A673 (cell line): Measurements from ENCODE around the gene SIRT6. TPM values are rescaled to one million over a fixed set of nuclear protein-coding genes. Genes with fewer than 3 reads are reported as not detected.

Experiments
- BruUV-seq: library from RNA; stranded (reverse); fragments of 400-500 nt; replicated peaks from 2 replicates; lab custom pipeline; 2021; lab: Mats Ljungman, UMichigan
- CTCF ChIA-PET: fragments of 300-600 bp; sonication (Branson Sonifier 250); formaldehyde crosslinking; loops from one replicate; lab custom pipeline; 2022; ENCODE audit warnings: antibody characterized with exemption; lab: Charles Lee
- POLR2A ChIA-PET: fragments of 300-600 bp; sonication (Branson Sonifier 250); formaldehyde crosslinking; loops from one replicate; lab custom pipeline; 2022; ENCODE audit warnings: antibody characterized with exemption; ENCODE audit not compliant: low non-redundant PET; lab: Charles Lee
- DNase-seq: peaks from one replicate; pipeline ENCODE4 v3.0.0-alpha.2; 2015; ENCODE audit warnings: low spot score
- H3K27ac ChIP-seq: fragments of 200-600 bp; sonication (generic); 2 replicates; pipeline ENCODE4 v1.5.1; 2016; ENCODE audit warnings: mixed run types, low read depth, mild to moderate bottlenecking, mixed read lengths, antibody characterized with exemption, low read length; ENCODE audit not compliant: poor library complexity, severe bottlenecking
- H3K27me3 ChIP-seq: fragments of 200-600 bp; sonication (generic); replicated peaks from 2 replicates; pipeline ENCODE4 v1.6.1; 2017; ENCODE audit warnings: mixed run types, low read depth, mild to moderate bottlenecking, mixed read lengths, antibody characterized with exemption, low read length; ENCODE audit not compliant: insufficient read depth, poor library complexity
- H3K36me3 ChIP-seq: fragments of 200-600 bp; sonication (generic); 2 replicates; pipeline ENCODE4 v1.6.1; 2016; ENCODE audit warnings: mixed run types, mild to moderate bottlenecking, mixed read lengths, antibody characterized with exemption, low read length; ENCODE audit not compliant: insufficient read depth, poor library complexity, severe bottlenecking
- H3K4me1 ChIP-seq: fragments of 200-600 bp; sonication (generic); 2 replicates; pipeline ENCODE4 v1.6.1; 2017; ENCODE audit warnings: mixed run types, mild to moderate bottlenecking, mixed read lengths, antibody characterized with exemption, low read length; ENCODE audit not compliant: insufficient read depth, poor library complexity, severe bottlenecking
- H3K4me3 ChIP-seq: fragments of 200-600 bp; sonication (generic); 2 replicates; pipeline ENCODE4 v1.5.1; 2016; ENCODE audit warnings: low read depth, mixed run types, mild to moderate bottlenecking, mixed read lengths, low read length; ENCODE audit not compliant: poor library complexity, severe bottlenecking
- H3K9me3 ChIP-seq: fragments of 200-600 bp; sonication (generic); 2 replicates; pipeline ENCODE4 v1.6.1; 2016; ENCODE audit warnings: mixed run types, low read depth, mild to moderate bottlenecking, mixed read lengths, antibody characterized with exemption, low read length; ENCODE audit not compliant: poor library complexity, severe bottlenecking
- CTCF ChIP-seq: fragments of 300-800, 200-600 bp; sonication (generic); conservative IDR thresholded peaks from 2 replicates; pipeline ENCODE4 v1.5.1; 2017; ENCODE audit warnings: low read depth, mild to moderate bottlenecking, antibody characterized with exemption, low read length, moderate library complexity, mixed read lengths
- EZH2 ChIP-seq: fragments of 200-600 bp; sonication (generic); IDR thresholded peaks from 2 replicates; pipeline ENCODE4 v1.6.1; 2017; ENCODE audit warnings: borderline replicate concordance, low read depth, mild to moderate bottlenecking, mixed read lengths, antibody characterized with exemption, low read length; ENCODE audit not compliant: poor library complexity, severe bottlenecking
- intact Hi-C: fragments of 100-400 bp; cut with micrococcal nuclease; formaldehyde crosslinking; loops from one replicate; pipeline ENCODE4 v1.10.0; 2022; ENCODE audit not compliant: unreplicated experiment
- total RNA-seq: library from RNA; stranded (reverse); gene quantifications from 2 replicates; pipeline ENCODE4 v1.2.3, GENCODE V29; 2021

Gene SIRT6
- total RNA-seq, 1 experiment from 2014 or later = 36.3 TPM

DNA sequence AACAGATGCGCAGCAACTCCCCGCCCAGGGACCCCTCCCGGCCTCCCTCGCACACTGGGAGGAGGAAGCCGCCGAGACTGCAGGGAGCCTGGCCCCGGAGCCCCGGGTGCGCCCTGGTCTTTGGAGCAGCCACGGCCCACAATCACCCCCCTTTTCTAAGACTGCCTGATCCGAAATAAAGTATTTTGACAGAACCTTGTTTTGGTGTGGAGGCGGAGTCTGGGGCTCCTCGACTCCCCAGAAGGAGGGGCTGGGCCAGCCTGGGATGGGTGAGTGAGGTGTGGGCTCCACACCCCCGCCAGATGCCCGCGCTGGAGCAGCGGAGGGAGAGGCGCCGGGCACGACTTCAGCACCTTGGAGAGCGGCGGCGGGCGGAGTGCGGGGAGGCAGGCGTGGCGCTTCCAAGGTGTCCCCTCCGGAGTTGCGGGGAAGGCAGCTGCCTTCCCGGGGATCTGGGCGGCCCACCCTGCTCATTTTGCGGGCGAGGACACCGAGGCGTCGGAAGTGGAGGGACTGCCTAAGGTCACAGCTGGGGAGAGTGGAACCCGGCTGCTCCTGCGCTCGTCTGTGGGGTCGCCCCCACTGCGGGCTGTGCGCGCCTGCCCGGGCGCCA is 9.4 kb downstream of the SIRT6 start:
- H3K36me3 ChIP-seq = no peaks in the 10 kb centered on the region
- peaks cover 8% of the 10 kb centered on the region for H3K27me3 ChIP-seq
- H3K27ac ChIP-seq = no peak overlapping the region
- TF ChIP-seq EZH2 (no peak), CTCF (no peak)
- peak; percentile 67 for DNase-seq
- intact Hi-C loops = no loop called here
- H3K4me1 ChIP-seq = no peaks in the 10 kb centered on the region
- ChIA-PET CTCF (no interaction called here), POLR2A (interaction anchor here (0.6 kb wide), 1 partner anchor 609 kb away, joined by 3 read pairs; no protein-coding TSS in a partner anchor)
- no peak overlapping the region for H3K4me3 ChIP-seq
- no peaks in the 10 kb centered on the region for H3K9me3 ChIP-seq
- no TSS peak for BruUV-seq

DNA sequence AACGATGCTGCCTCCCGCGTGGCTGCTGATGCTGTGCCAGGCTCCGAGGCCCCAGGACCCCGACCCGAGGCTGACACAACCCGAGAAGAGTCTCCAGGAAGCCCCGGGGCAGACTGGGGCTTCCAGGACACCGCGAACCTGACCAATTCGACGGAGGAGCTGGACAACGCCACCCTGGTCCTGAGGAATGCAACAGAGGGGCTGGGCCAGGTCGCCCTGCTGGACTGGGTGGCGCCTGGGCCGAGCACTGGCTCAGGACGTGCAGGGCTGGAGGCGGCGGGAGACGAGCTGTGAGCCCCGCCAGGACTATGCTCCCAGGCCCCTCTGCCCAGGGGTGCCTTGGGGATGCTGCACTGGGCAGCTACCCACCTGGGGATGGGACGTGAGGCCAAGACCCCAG is 10.7 kb downstream of the SIRT6 start:
- POLR2A ChIA-PET = interaction anchor here (0.6 kb wide), 1 partner anchor 482 kb away, joined by 3 read pairs; no protein-coding TSS in a partner anchor
- H3K4me1 ChIP-seq = no peaks in the 10 kb centered on the region
- no peak overlapping the region for H3K27ac ChIP-seq
- no TSS peak for BruUV-seq
- no peaks in the 10 kb centered on the region for H3K36me3 ChIP-seq
- no peak for TF ChIP-seq EZH2
- no peak for TF ChIP-seq CTCF
- DNase-seq = no peak
- intact Hi-C loops = no loop called here
- no peaks in the 10 kb centered on the region for H3K9me3 ChIP-seq
- peaks cover 8% of the 10 kb centered on the region for H3K27me3 ChIP-seq
- no peak overlapping the region for H3K4me3 ChIP-seq
- CTCF ChIA-PET = no interaction called here

DNA sequence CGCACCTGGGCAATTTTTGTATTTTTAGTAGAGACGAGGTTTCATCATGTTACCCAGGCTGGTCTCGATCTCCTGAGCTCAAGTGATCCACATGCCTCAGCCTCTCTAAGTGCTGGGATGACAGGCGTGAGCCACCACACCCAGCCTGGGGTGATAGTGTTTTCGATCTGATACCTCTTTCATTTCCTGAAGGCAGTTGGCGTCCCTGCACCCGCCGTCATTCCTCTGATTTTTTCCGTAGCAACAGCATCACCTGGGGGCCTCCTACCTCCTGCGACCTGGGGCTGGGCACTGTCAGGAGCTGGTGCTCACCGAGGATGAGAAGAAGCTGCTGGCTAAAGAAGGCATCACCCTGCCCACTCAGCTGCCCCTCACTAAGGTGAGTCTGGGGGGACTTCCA is 18.1 kb downstream of the SIRT6 start:
- Histone ChIP-seq H3K4me3 (no peak overlapping the region), H3K27me3 (peaks cover 16% of the 10 kb centered on the region), H3K27ac (no peak overlapping the region), H3K9me3 (no peaks in the 10 kb centered on the region), H3K36me3 (no peaks in the 10 kb centered on the region), H3K4me1 (no peaks in the 10 kb centered on the region)
- no TSS peak for BruUV-seq
- ChIA-PET POLR2A (interaction anchor here (0.7 kb wide), 1 partner anchor 22 kb away, joined by 6 read pairs; no protein-coding TSS in a partner anchor), CTCF (no interaction called here)
- intact Hi-C loops = no loop called here
- DNase-seq = no peak
- TF ChIP-seq EZH2 = no peak
- no peak for TF ChIP-seq CTCF
